SK-N-SH treated with all-trans-retinoic acid at 6 μM for 48 hours (cell line): ENCODE data around the gene FKBP11.
A peak's percentile ranks its signal among the peaks of the same experiment; 100 is the strongest.

Source experiments
- ATAC-seq: fragments of 200-7000 bp; cut with Tn5 transposase; 3 replicates; pipeline ENCODE4 v1.9.1; 2020; ENCODE audit warnings: mild to moderate bottlenecking, moderate library complexity
- ARNTL ChIP-seq: fragments of 450-650 bp; formaldehyde crosslinking; IDR thresholded peaks from 2 replicates; pipeline ENCODE4 v1.5.0; 2020; ENCODE audit warnings: low read depth, mild to moderate bottlenecking, moderate library complexity, borderline replicate concordance
- BACH2 ChIP-seq: fragments of 250-450 bp; sonication (Bioruptor Pico); IDR thresholded peaks from 2 replicates; pipeline ENCODE4 v1.9.0; 2021; ENCODE audit warnings: mild to moderate bottlenecking, borderline replicate concordance
- CREB5 ChIP-seq: fragments of 250-450 bp; sonication (Bioruptor Pico); IDR thresholded peaks from 2 replicates; pipeline ENCODE4 v1.5.1; 2020; ENCODE audit warnings: low read depth, mild to moderate bottlenecking, moderate library complexity
- CSDC2 ChIP-seq: fragments of 250-450 bp; sonication (Bioruptor Pico); IDR thresholded peaks from 2 replicates; pipeline ENCODE4 v1.5.0; 2020; ENCODE audit warnings: mild to moderate bottlenecking, moderate library complexity
- CSRNP3 ChIP-seq: fragments of 250-450 bp; sonication (Bioruptor Pico); IDR thresholded peaks from 2 replicates; pipeline ENCODE4 v1.5.1; 2021; ENCODE audit warnings: mild to moderate bottlenecking, moderate library complexity
- GLIS3 ChIP-seq: fragments of 250-450 bp; sonication (Bioruptor Pico); IDR thresholded peaks from 2 replicates; pipeline ENCODE4 v1.5.0; 2020; ENCODE audit warnings: mild to moderate bottlenecking, moderate library complexity
- ISL1 ChIP-seq: fragments of 250-450 bp; sonication (Bioruptor Pico); IDR thresholded peaks from 2 replicates; pipeline ENCODE4 v2.1.2; 2022; ENCODE audit warnings: mild to moderate bottlenecking, moderate library complexity
- OSR1 ChIP-seq: fragments of 250-450 bp; sonication (Bioruptor Pico); IDR thresholded peaks from 2 replicates; pipeline ENCODE4 v1.8.0; 2022; ENCODE audit warnings: moderate library complexity, mild to moderate bottlenecking, inconsistent platforms
- PATZ1 ChIP-seq: fragments of 250-450 bp; sonication (Bioruptor Pico); IDR thresholded peaks from 2 replicates; pipeline ENCODE4 v1.8.0; 2020; ENCODE audit warnings: mild to moderate bottlenecking, moderate library complexity, borderline replicate concordance
- PPARA ChIP-seq: fragments of 250-450 bp; sonication (Bioruptor Pico); IDR thresholded peaks from 2 replicates; pipeline ENCODE4 v1.5.0; 2020; ENCODE audit warnings: mild to moderate bottlenecking, borderline replicate concordance
- RARB ChIP-seq: fragments of 250-450 bp; sonication (Bioruptor Pico); IDR thresholded peaks from 2 replicates; pipeline ENCODE4 v1.8.0; 2021; ENCODE audit warnings: mild to moderate bottlenecking, moderate library complexity
- SNAI2 ChIP-seq: fragments of 250-450 bp; sonication (Bioruptor Pico); IDR thresholded peaks from 2 replicates; pipeline ENCODE4 v1.5.0; 2020; ENCODE audit warnings: mild to moderate bottlenecking, moderate library complexity
- TOX ChIP-seq: fragments of 250-450 bp; sonication (Bioruptor Pico); IDR thresholded peaks from 2 replicates; pipeline ENCODE4 v1.8.0; 2021; ENCODE audit warnings: mild to moderate bottlenecking, moderate library complexity, borderline replicate concordance
- TSHZ2 ChIP-seq: fragments of 250-450 bp; sonication (Bioruptor Pico); IDR thresholded peaks from 2 replicates; pipeline ENCODE4 v1.5.0; 2020; ENCODE audit warnings: mild to moderate bottlenecking, moderate library complexity
- ZC3H10 ChIP-seq: fragments of 250-450 bp; sonication (Bioruptor Pico); IDR thresholded peaks from 2 replicates; pipeline ENCODE4 v1.5.1; 2021; ENCODE audit warnings: mild to moderate bottlenecking, moderate library complexity
- ZFP3 ChIP-seq: fragments of 250-450 bp; sonication (Bioruptor Pico); IDR thresholded peaks from 2 replicates; pipeline ENCODE4 v1.5.0; 2020; ENCODE audit warnings: mild to moderate bottlenecking, moderate library complexity
- ZFP30 ChIP-seq: fragments of 450-650 bp; formaldehyde crosslinking; IDR thresholded peaks from 2 replicates; pipeline ENCODE4 v1.5.0; 2022; ENCODE audit warnings: mild to moderate bottlenecking, moderate library complexity
- ZNF565 ChIP-seq: fragments of 450-650 bp; formaldehyde crosslinking; conservative IDR thresholded peaks from 2 replicates; pipeline ENCODE4 v1.5.0; 2020; ENCODE audit warnings: low read depth, mild to moderate bottlenecking, moderate library complexity
- ZNF70 ChIP-seq: fragments of 450-650 bp; formaldehyde crosslinking; IDR thresholded peaks from 2 replicates; pipeline ENCODE4 v1.5.0; 2020; ENCODE audit warnings: mild to moderate bottlenecking, moderate library complexity
- ZNF8 ChIP-seq: fragments of 450-650 bp; formaldehyde crosslinking; IDR thresholded peaks from 2 replicates; pipeline ENCODE4 v1.5.0; 2020; ENCODE audit warnings: mild to moderate bottlenecking, moderate library complexity

The FKBP11 gene

GRCh38 chr12:48965298-48965838 is 40.1 kb upstream of the FKBP11 start:
- no peak for TF ChIP-seq CREB5 (CRISPR knock-in tag)
- no peak for TF ChIP-seq OSR1
- no peak for TF ChIP-seq ZFP3 (CRISPR knock-in tag)
- no peak for TF ChIP-seq ZNF70 (CRISPR knock-in tag)
- no peak for TF ChIP-seq RARB
- no peak for TF ChIP-seq TOX (CRISPR knock-in tag)
- no peak for TF ChIP-seq GLIS3 (CRISPR knock-in tag)
- TF ChIP-seq ISL1, result no peak
- TF ChIP-seq BACH2 (CRISPR knock-in tag), result no peak
- TF ChIP-seq SNAI2 (CRISPR knock-in tag), result no peak
- no peak for TF ChIP-seq ZNF565
- no peak for TF ChIP-seq TSHZ2 (CRISPR knock-in tag)
- TF ChIP-seq ZNF8, result no peak
- ATAC-seq, result peak; percentile 82

GRCh38 chr12:48961801-48962200 is 36.5 kb upstream of the FKBP11 start:
- TF ChIP-seq PPARA (CRISPR knock-in tag) (no peak), ZNF70 (CRISPR knock-in tag) (no peak), ZNF565 (no peak), TOX (CRISPR knock-in tag) (no peak), PATZ1 (CRISPR knock-in tag) (no peak), ARNTL (CRISPR knock-in tag) (no peak), RARB (no peak), ZFP30 (CRISPR knock-in tag) (no peak), ZNF8 (no peak), ZC3H10 (CRISPR knock-in tag) (no peak), CREB5 (CRISPR knock-in tag) (no peak), ISL1 (no peak), OSR1 (no peak), ZFP3 (CRISPR knock-in tag) (no peak), TSHZ2 (CRISPR knock-in tag) (no peak), GLIS3 (CRISPR knock-in tag) (no peak), CSRNP3 (CRISPR knock-in tag) (no peak), CSDC2 (CRISPR knock-in tag) (no peak)
- TF ChIP-seq, all 23 proteins: peak for 0
- no peak for ATAC-seq
